HG03139 (cell line): ENCODE measurements around the gene ADAMTS13.
A peak's percentile ranks its signal among the peaks of the same experiment; 100 is the strongest.
"Not testable (repeated sequence)": the region's sequence is repeated elsewhere in the genome, so short reads cannot be mapped to it uniquely, and the experiment has no call there.

Experiments
- ATAC-seq: cut with Tn5 transposase; IDR thresholded peaks from one replicate; pipeline ENCODE4 v1.9.1; 2021; ENCODE audit not compliant: unreplicated experiment

ADAMTS13 gene

GRCh38 chr9:133421615-133422542 lies at the start of gene ADAMTS13:
Gene ADAMTS13, plus strand, starts transcription at chr9:133422367. Its CDS starts 77 bp downstream, at chr9:133422444.
- ATAC-seq, result no peak

- no peak for ATAC-seq
Measured at GRCh38 chr9:133374612-133375115, 47.5 kb upstream of the ADAMTS13 start.

DNA sequence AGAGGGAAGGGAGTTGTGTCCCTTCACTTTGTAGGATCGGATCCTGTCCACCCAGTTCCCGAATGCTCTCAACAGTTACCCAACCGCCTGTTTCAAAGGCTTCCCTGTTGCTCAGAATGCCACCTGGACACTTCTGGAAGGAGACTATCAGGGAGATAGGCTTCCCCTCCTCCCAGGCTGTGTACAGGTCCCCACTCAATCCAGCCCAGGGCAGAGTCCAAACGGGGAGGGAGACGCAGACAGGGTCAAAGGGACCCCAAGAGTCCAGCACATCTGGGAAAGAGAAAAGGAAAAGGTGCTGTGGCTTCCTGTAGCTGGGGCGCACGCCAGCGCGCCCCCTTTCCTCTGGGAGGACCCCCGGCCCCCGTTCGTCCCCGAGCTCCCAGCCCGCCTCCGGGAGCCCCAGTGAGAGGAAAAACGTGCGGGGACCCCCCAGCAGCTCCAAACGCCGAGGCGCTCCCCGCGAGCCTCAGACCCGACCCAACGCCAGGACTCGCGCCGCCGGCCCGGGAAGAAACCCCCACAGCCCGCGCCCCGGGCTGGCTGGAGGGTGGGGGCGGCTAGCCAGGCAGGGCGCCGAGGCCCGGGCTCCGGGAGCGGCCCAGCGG lies 46.9 kb upstream of the ADAMTS13 start:
- no peak for ATAC-seq

DNA sequence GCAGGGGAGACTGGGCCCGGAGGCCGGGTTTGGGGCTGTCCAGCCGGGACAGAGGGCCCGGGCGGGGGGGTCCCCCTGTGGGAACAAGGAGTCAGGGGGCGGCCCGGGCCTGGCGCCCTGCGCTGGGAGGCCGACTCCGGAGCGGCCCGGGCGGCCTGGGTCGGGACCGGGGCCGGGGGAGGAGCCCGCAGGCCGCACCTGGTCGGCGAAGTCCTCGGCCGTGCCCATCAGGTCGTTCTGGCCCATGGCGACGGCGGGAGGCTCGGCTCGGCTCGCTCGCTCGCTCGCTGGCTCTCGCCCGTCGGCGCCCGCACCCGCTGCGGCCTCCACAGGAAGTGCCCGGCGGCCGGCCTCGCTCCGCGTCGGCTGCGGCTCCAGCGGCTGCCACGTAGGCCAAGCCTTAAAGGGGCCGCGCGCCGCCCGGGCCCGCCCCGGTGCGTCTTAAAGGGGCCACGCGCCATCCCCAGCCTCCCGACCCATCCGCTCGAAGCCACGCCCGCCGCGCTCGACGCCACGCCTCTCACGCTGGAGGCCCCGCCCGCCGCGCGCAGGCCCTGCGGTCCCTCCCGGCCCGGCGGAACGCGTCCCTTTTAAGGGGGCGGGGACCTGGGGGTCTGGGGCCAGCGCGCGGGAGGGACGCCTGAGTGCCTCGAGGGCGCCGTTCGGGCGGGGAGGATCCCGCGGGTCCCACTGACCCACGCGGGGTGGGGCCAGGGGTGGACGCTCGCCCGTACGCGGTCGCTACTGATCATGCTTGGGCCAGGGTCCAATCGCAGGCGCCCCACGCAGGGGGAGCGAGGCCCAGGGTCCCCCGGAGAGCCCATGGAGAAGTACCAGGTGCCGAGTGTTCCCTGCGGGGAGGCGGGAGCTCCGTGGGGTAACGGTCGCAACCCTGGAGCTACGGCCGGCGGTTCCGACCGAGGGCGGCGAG lies 46.2 kb upstream of the ADAMTS13 start, which contains the start of the genes STKLD1 and SURF4:
STKLD1 (plus strand) TSS at position 643 of the 931 bp plus-strand sequence; CDS start at position 751, 108 bp downstream.
SURF4 (minus strand) TSS at position 337 of the 931 bp plus-strand sequence; CDS start at position 246, 91 bp downstream.
- ATAC-seq, result peak; percentile 86

- not testable (repeated sequence) for ATAC-seq
Measured at GRCh38 chr9:133377280-133377679, 44.9 kb upstream of the ADAMTS13 start.

DNA sequence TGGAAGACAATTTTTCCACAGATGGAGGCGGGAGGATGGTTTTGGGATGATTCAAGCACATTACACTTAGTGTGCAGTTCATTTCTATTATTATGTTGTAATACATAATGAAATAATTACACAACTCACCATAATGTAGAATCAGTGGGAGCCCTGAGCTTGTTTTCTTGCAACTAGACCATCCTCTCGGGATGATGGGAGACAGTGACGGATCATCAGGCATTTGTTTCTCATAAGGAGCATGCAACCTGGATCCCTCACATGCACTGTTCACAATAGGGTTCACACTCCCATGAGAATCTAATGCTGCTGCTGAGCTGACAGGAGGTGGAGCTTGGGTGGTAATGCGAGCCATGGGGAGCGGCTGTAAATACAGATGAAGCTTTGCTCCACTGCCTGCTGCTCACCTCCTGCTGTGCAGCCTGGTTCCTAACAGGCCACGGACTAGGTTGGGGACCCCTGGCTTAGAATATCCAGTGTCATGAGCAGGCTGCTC lies 44.4 kb upstream of the ADAMTS13 start:
- ATAC-seq, result no peak

- ATAC-seq, result no peak
Measured at GRCh38 chr9:133378408-133378962, 43.7 kb upstream of the ADAMTS13 start.

GRCh38 chr9:133379153-133380086 lies 42.7 kb upstream of the ADAMTS13 start:
- no peak for ATAC-seq

GRCh38 chr9:133380734-133381133 lies 41.4 kb upstream of the ADAMTS13 start:
- ATAC-seq, result no peak

DNA sequence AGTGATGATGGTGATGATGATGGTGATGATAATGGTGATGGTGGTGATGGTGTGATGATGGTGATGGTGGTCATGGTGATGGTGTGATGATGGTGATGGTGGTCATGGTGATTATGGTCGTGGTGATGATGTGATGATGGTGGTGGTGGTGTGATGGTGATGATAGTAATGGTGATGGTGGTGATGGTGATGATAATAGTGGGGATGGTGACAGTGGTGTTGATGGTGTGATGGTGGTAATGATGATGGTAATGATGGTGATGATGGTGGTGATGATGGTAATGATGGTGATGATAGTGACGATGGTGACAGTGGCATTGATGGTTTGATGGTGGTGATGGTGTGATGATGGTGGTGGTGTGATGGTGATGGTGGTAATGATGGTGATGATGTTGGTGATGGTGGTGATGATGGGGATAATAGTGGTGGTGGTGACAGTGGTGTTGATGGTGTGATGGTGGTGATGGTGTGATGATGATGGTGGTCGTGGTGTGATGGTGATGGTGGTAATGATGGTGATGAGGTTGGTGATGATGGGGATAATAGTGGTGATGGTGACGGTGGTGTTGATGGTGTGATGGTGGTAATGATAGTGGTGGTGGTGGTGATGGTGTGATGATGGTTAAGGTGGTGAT lies 39.5 kb upstream of the ADAMTS13 start:
- ATAC-seq, result no peak

DNA sequence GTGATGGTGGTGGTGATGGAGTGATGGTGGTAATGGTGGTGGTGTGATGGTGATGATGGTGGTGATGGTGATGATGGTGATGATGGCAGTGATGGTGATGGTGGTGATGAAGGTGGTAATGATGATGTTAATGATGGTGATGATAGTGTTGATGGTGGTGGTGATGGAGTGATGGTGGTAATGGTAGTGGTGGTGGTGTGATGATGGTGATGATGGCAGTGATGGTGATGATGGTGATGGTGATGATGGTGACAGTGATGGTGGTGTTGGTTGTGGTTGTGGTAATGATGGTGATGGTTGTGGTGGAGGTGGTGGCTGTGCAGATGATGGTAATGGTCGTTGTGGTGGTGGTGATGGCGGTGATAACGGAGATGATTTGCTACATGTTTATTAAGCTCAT lies 38.7 kb upstream of the ADAMTS13 start:
- ATAC-seq, result no peak

DNA sequence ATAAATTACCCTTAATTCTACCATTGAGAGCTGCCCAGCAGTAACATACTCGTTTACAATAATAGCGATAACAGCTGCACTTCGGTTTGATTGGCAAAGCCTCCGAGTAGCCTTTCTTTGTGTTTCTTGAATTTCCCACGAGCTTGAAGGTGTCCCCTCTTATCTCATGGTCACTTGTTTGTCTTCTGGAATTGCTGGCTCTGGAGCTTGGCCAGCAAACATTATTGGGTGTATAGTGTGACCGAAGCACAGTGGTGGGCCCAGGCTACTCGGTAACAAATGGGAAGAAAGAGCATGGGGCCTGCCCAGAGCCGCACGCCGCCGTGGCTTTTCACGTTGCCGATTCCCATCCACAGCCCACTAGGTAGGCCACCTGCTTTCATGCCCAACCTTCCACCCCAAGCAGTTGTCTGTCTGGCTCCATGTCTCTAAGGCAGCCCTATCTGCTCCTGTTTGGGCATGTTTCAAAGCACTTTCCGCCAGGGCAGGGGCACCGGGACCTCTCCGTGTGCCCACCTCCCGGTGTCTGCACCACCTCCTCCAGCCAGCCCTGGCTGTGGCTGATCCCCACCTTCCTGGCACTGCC lies 37.3 kb upstream of the ADAMTS13 start:
- no peak for ATAC-seq

- no peak for ATAC-seq
Measured at GRCh38 chr9:133385452-133385851, 36.7 kb upstream of the ADAMTS13 start.

DNA sequence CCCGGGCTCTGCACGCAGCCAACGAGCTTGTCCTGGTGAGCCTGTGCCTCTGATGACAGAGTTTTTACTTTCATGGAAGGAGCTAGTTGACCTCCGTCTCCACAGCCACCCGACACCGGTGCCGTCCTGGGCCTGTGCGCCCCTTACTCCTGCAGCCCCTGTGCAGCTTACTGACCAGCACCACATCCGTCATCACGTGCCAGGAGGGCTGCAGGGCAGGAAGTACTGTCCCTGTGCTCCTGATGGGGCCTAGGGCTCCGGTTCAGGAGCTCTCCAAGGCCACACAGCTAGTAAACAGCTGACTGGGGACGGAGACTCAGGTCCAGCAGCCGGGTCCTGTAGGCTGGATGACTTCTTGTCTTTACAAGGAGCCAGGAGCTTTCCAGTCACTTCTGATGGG lies 35.8 kb upstream of the ADAMTS13 start:
- ATAC-seq, result no peak

- no peak for ATAC-seq
Measured at GRCh38 chr9:133387680-133388079, 34.5 kb upstream of the ADAMTS13 start.

- no peak for ATAC-seq
Measured at GRCh38 chr9:133389025-133389557, 33.1 kb upstream of the ADAMTS13 start.

- no peak for ATAC-seq
Measured at GRCh38 chr9:133389562-133389961, 32.6 kb upstream of the ADAMTS13 start.

- no peak for ATAC-seq
Measured at GRCh38 chr9:133390713-133391112, 31.5 kb upstream of the ADAMTS13 start.
